Testis (tissue), 3 donors: ENCODE measurements around the gene CCDC188. TPM values are rescaled to one million over a fixed set of nuclear protein-coding genes. Genes with fewer than 3 reads are reported as not detected.

ENCODE experiments used
- DNase-seq: peaks from one replicate; pipeline ENCODE4 v3.0.0-alpha.2; 2019
- H3K27ac ChIP-seq, 2 donors: fragments of 200-600 bp; sonication (generic); one replicate each; pipeline ENCODE4 v1.5.1; 2019
- H3K27me3 ChIP-seq: fragments of 200-600 bp; sonication (generic); one replicate; pipeline ENCODE4 v1.5.1; 2019
- H3K36me3 ChIP-seq: fragments of 200-600 bp; sonication (generic); one replicate; pipeline ENCODE4 v1.5.1; 2017; ENCODE audit warnings: low read depth; ENCODE audit errors: missing control alignments
- H3K4me1 ChIP-seq: fragments of 200-600 bp; sonication (generic); one replicate; pipeline ENCODE4 v1.5.1; 2019
- H3K4me3 ChIP-seq, 2 donors: fragments of 200-600 bp; sonication (generic); one replicate each; pipeline ENCODE4 v1.5.1; 2017 to 2019
- H3K9me3 ChIP-seq: fragments of 200-600 bp; sonication (generic); one replicate; pipeline ENCODE4 v1.5.1; 2017
- CTCF ChIP-seq, 3 experiments: fragments of 450-650 bp in 2 of 3; fragments of 200-600 bp in 1 of 3; sonication (generic) in 1 of 3; IDR thresholded peaks; one replicate each; pipeline ENCODE4 v1.5.1; 2016 to 2019; ENCODE audit warnings: antibody characterized with exemption in 3 of 3, mild to moderate bottlenecking in 2 of 3, moderate library complexity in 1 of 3
- POLR2A ChIP-seq: fragments of 450-650 bp; IDR thresholded peaks from one replicate; pipeline ENCODE4 v1.6.1; 2017; ENCODE audit warnings: antibody characterized with exemption, mild to moderate bottlenecking, moderate library complexity
- WGBS, 2 donors: methylation state at CpG; one replicate each; pipeline ENCODE4 v1.1.5; 2018; 5-methylcytosine and 5-hydroxymethylcytosine counted together
- intact Hi-C: fragments of 100-400 bp; cut with DNase I; formaldehyde crosslinking; loops from one replicate; pipeline ENCODE4 v1.15.1; 2023; ENCODE audit warnings: low total_unique reads
- polyA plus RNA-seq: library from polyadenylated mRNA; stranded (reverse); fragments of 350-450 nt; fragmentation: Illumina TruSeq; extraction: RNeasy Lipid Tissue Mini Kit (QIAGEN cat#74804); gene quantifications from one replicate; pipeline ENCODE4 v1.2.3, GENCODE V29; 2014; ENCODE audit warnings: low read depth, low replicate concordance; ENCODE audit not compliant: insufficient read depth
- total RNA-seq, 2 donors: library from RNA; depleted of rRNA; stranded (reverse); fragments of >200 nt; gene quantifications; one replicate each; pipeline ENCODE4 v1.2.3, GENCODE V29; 2016

Gene CCDC188
- total and polyA plus RNA-seq, 3 donors from 2014 or later, result 12.2 to 46.5 (median 33.1) TPM

DNA sequence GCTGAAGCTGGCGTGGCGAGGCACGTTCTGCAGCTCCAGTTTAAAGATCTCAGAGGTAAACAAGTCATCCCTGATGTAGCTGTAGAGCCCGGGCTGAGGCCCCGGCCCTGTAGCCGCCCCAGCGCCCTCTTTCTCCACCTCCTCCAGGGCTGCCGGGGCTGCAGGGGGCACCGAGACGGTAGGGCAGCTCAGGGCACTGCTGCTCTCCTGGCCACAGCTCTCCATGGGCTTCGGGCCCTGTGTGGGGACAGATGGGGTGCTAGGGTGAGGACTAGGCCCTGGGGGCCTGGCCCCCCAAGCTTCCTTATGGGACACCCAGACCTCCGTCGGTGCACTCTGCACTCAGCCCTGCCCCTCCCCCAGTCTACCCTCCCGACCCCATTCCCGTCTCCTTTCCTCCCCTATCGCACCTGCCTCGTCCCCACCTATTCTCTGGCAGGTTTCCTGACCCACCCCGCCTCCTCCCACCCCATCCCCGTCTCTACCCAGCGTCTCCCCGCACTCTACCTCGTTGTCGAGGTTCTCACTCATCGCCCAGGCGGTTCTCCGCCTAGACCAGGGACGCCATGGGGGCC lies 34.4 kb downstream of the CCDC188 start:
- Histone ChIP-seq H3K4me1 (peaks cover 25% of the 10 kb centered on the region), H3K4me3 (peak overlapping the region; percentile 94 to 98), H3K27ac (peak overlapping the region; percentile 88), H3K36me3 (no peaks in the 10 kb centered on the region), H3K27me3 (no peaks in the 10 kb centered on the region), H3K9me3 (no peaks in the 10 kb centered on the region)
- DNase-seq, result no peak
- no peak for TF ChIP-seq POLR2A
- WGBS, 2 donors, result 4 to 13% methylated on average over 25 to 27 of the region's 27 CpGs
- intact Hi-C loops, result no loop called here

GRCh38 chr22:20115691-20116375 lies 35.0 kb downstream of the CCDC188 start, which contains the start of gene RANBP1:
TSS of gene RANBP1 (plus strand) at chr22:20116104. CDS start at chr22:20116185, 81 bp downstream.
- DNase-seq, result no peak
- Histone ChIP-seq H3K27ac (peak within 1 kb of the TSS; percentile 88), H3K4me1 (peaks cover 25% of the 10 kb centered on the region), H3K27me3 (no peaks in the 10 kb centered on the region), H3K4me3 (peak within 1 kb of the TSS; percentile 94 to 98), H3K9me3 (no peaks in the 10 kb centered on the region), H3K36me3 (no peaks in the 10 kb centered on the region)
- TF ChIP-seq POLR2A (no peak), CTCF (IDR thresholded peaks at IDR 0.05) (no peak)
- WGBS, 2 donors, result 65% methylated on average over 29 to 30 of the region's 30 CpGs
- intact Hi-C loops, result no loop called here

- H3K36me3 ChIP-seq, result no peaks in the 10 kb centered on the region
These were observed 36.1 kb downstream of the CCDC188 start for GRCh38 chr22:20114506-20115475.

DNA sequence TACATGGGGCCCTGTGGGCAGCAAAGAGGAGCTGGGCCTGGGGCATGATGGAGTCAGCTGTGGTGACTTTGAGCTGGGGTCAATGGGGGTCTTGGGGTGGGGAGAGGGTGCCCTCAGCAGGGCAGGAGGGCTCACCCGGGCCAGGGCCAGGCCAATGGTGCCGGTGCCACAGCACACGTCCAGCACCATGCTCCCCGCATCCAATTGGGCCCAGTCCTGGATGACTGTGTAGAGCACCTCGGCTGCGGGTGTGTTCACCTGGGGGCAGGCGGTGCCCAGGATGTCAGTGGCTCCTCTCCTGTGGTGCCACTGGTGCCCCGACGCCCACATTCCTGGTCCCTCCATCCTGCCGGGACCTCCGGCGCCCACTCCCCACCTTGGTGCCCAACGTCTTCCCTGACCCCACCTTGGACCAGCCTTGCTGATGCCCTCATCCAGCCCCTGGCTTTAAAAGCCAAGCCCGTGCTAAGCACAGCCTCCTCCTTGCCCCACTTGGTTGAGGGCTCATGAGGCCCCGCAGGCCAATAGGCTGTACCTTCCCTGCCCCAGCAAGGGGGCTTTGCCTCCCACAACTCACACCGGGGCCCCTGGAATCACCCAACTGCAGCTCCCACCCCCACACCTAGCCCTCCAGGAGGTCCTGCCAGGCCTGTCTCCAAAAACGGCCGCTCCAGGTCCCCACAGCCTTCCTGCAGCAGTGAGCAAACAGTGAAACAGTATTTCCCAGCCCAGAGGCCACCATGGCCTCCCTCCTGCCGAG lies 37.1 kb downstream of the CCDC188 start:
- Histone ChIP-seq H3K36me3 (no peaks in the 10 kb centered on the region), H3K4me1 (peaks cover 19% of the 10 kb centered on the region), H3K27me3 (no peaks in the 10 kb centered on the region), H3K9me3 (no peaks in the 10 kb centered on the region), H3K4me3 (no peak overlapping the region), H3K27ac (no peak overlapping the region)
- TF ChIP-seq CTCF (IDR thresholded peaks at IDR 0.05), result no peak
- TF ChIP-seq POLR2A, result no peak
- 86 to 89% methylated on average over 9 to 19 of the region's 19 CpGs for WGBS, 2 donors
- intact Hi-C loops, result no loop called here
- no peak for DNase-seq

More at GRCh38 chr22:20114506-20115475, 36.1 kb downstream of the CCDC188 start:
- intact Hi-C loops, result no loop called here
- Histone ChIP-seq H3K4me3 (no peak overlapping the region), H3K4me1 (peaks cover 25% of the 10 kb centered on the region), H3K27ac (no peak overlapping the region), H3K9me3 (no peaks in the 10 kb centered on the region), H3K27me3 (no peaks in the 10 kb centered on the region)
- DNase-seq, result no peak
- 90 to 91% methylated on average over 30 to 36 of the region's 36 CpGs for WGBS, 2 donors
- TF ChIP-seq POLR2A (no peak), CTCF (IDR thresholded peaks at IDR 0.05) (no peak)
